NCI-H146 treated with DMSO at 0.1 percent for 48 hours (cell line): ENCODE measurements around the gene KRTAP5-6.

Experiments
- DNase-seq: peaks from one replicate; lab custom pipeline; 2025; ENCODE audit not compliant: unreplicated experiment; lab: John Stamatoyannopoulos, UW

Gene KRTAP5-6, protein sequence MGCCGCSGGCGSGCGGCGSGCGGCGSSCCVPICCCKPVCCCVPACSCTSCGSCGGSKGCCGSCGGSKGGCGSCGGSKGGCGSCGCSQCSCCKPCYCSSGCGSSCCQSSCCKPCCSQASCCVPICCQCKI

DNA sequence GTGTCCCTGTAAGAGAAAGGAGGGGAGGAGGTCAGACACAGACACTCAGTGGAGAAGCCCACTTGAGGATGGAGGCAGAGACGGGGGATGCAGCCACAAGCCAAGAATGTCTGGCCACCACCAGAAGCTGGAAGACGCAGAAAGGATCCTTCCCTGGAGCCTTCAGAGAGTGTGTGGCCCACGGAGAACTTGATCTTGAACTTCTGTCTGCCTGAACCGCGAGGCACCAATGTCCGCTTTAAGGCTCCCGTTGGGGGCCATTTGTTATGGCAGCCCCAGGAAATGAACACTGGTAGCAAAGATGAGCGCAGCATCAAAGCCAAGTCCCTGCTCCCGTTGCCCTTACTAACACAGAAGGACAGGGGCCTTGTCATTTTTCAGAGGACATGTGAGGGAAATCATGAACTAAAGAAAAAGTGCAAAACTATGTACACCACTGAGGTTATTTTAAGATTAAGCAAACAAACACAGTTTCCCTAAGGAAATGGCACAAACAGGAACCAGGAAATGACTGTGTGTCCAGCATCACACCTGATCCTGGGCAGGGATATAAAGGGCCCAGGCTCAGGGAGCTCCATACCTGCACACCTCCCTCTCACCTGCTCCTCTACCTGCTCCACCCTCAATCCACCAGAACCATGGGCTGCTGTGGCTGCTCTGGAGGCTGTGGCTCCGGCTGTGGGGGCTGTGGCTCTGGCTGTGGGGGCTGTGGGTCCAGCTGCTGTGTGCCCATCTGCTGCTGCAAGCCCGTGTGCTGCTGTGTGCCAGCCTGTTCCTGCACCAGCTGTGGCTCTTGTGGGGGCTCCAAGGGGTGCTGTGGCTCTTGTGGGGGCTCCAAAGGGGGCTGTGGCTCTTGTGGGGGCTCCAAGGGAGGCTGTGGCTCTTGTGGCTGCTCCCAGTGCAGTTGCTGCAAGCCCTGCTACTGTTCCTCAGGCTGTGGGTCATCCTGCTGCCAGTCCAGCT is at the start of gene KRTAP5-6:
Gene KRTAP5-6 (plus strand): TSS at position 588 of the 963 bp plus-strand sequence. CDS start 51 bp downstream, at position 639.
- DNase-seq, result no peak

DNA sequence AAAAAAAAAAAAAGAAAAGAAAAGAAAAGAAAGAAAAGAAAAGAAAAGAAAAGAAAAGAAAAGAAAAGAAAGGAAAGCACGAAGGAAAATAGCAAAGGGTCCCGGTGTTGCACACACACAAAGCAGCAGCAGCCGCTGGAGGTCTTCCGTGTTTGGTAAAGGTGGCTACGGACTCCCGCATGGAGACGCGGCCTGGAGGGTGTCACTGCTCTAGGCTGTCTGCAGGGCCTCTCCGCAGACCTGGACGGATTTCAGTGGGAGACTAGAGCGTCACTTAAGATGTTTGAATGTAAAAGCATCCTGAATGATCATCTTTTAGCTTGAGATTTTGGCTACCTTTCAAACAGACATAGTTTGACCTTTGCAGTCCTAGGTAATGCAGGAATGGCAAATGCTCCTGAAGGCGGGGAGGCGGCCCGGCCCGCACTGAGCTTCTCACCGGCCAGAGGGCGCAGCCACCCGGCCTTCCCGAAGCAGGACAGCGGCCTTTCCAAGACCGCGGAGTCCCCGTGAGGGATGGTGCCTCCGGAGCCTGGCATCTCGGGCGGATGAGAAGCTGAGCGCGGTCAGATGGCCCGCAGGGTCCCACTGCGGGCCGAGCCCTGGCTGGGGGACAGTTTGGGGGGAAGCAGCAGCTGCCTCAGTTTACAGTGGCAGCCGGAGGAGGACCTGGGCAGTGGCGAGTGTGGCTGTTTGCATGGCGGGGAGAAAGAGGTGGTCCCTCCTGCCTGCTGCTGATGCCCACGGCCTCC is 48.9 kb upstream of the KRTAP5-6 start:
- DNase-seq, result no peak

DNA sequence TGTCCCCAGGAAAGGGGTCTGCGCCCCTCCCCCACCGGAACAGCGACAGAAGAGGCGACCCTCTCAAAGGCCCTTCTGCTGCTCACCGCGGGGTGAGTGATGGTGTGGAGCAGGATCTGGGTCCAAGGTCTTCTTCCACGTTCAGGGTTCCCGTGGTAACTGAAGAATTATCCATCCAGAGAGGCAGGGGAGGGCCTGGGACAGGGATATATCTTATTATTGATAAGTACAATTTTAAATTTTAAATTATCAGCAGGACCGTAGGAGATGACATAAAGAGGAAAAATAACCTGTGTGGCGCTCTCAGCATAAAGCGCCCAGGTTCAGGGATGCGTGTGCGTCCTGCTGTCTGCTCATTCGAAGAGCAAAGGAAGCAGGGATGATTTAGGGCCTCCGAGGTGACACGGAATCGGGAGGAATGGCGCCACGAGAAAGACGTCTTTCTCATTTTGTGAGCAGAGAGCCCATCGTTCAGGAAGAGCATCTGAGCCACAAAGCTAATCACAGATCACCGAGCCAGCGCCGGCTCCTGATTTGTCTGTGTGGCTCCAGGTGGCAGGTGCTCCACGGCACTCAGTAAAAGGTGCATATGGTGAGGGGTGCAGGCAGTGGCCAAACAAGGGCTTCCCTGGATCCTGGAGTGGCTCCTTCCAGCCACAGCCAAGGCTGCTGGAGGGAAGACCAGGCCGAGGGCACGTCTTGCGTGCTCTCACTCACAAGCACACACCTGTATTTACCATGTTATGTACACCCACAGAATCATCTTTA is 48.2 kb upstream of the KRTAP5-6 start:
- DNase-seq, result no peak

DNA sequence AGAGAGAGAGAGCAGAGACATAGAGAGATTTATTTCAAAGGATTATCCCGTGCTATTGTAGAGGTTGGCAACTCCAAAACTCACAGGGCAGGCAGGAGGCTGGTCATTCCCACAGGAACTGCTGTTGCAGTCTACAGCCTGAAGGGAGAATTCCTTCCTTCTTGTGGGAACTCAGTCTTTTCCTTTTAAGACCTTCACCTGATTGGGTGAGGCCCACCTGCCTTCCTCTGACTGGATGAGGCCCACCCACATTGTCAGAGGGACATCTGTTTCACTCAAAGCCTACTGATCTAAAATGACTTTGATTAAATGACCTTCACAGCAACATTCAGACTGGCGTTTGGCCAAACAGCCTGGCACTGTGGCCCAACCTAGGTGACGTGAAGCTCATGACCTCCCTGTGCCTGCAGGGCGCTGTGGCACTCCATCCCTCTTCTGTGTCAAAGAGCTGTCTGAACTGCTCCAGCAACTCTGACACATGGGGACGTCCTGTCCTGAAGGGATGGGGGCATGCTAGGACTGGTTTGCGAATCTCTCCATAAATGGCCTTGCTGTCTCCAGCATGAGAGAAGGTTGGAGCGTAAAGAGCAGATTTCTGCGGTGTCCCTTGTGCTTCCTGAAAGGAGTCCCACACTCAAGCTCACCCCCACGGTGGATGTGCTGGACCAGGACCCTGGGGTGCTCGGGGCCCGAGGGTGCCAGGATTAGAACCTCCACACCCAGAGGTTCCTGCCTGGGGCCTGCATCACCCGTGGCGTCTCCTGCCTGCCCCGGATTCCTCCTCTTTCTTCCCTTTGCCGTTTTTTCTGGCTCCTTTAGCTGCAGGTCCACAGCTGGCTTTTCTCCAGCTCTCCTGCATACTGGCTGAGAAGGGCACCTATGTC is 46.7 kb upstream of the KRTAP5-6 start:
- DNase-seq, result no peak

DNA sequence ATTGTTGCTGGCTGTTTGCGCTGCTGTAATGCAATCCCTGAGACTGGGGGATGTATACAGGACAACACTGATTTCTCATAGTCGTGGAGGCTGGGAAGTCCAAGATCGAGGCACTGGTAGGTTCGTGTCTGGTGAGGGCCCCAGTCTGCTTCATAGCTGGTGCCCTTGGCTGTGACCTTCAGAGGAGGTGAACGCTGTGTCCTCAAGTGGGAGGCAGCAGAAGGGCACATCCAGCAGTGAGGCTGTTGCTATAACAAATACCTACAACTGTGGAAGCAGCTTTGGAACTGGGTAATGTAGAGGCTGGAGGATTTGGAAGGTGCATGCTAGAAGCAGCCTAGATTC is 46.1 kb upstream of the KRTAP5-6 start:
- no peak for DNase-seq

DNA sequence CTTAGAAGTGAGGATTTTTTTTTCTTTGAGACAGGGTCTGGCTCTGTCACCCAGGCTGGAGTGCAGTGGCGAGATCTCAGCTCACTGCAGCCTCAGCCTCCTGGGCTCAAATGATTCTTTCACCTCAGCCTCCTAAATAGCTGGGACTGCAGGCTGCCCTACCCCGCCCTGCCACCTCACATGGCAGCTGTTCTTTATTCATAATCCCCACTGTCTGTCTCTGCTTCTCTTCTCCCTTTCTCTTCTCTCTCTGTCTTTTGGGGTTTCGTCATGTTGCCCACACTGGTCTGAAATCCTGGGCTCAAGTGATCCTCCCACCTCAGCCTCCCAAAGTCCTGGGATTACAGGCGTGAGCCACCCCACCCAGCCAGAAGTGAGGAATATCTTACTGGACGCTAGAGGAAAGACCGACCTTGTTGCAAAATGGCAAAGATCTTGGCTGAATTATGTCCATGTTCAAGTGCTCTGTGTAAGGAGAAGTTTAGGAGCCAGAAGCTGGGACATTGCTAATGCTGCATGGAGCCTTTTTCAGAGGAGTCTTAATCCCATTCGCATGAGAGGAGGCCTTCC is 45.5 kb upstream of the KRTAP5-6 start:
- no peak for DNase-seq

DNA sequence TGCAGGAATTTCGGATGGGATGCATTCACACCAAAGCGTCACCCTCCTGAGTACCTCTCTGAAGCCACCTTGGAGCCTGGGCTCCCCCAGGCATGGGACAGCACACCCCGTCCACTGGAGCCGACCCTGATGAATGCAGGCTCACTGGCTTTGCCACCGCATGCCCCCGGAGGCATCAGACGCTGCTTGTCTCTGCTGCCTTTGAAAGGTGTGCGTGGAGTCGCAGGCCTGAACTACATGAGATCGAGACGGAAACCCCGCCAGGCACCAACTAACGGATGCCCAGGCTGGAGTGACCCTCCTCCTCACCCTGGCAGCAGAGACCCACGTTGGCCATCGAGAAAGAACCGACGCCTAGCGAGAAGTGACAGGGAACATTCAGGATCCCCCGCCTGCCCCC is 45.0 kb upstream of the KRTAP5-6 start:
- DNase-seq, result no peak

DNA sequence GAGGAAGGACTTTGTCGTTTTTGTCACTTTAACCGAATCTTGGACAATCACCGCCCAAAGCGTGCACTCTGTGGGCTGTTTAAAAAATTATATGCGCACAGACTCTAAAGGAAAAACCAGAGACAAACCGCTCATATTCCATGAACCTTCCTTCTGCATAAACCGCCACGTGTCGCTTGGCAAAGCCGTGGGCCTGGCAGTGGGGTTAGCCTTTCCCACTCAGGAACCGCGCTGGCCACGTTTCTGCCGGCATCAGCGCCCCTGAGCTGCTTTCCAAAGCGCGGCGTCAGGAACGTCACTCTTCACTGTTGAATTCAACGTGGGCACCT is 44.6 kb upstream of the KRTAP5-6 start:
- no peak for DNase-seq

DNA sequence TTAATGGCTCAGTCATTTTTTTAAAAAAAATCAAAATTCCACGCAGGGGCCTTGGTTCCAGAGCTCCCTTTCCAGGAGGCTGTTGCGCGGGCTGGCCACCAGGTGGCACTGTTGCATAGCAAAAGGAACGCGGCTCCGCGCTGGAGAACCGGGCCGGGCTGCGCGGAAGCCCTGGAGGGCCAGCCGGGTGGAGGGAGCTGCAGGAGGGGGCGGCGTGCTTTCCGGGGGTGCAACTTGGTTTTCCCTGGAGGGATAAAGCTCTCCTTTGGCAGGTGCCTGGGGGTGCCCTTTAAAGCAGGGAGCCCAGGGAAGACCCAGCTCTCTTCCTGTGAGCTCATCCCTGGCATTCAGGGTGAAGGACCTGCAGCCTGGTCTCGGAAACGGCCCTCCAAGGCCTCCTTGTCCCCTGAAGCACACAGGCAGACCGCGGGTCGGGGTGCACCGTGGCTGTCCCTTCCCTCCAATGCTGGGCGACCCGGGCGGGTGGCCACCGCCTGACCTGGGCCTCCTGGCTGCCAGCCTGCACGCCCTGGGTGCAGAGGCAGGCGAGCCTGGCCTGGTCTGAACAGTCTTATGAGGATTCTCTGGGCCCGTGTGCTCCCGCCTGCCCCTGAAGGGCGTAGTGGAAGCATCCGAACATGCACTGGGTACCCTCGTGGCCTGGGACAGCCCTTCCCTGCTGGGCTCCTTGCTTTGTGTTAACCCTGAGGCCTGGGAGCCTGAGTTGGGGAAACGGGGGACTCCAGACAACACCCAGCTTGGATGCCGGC is 44.0 kb upstream of the KRTAP5-6 start:
- no peak for DNase-seq

DNA sequence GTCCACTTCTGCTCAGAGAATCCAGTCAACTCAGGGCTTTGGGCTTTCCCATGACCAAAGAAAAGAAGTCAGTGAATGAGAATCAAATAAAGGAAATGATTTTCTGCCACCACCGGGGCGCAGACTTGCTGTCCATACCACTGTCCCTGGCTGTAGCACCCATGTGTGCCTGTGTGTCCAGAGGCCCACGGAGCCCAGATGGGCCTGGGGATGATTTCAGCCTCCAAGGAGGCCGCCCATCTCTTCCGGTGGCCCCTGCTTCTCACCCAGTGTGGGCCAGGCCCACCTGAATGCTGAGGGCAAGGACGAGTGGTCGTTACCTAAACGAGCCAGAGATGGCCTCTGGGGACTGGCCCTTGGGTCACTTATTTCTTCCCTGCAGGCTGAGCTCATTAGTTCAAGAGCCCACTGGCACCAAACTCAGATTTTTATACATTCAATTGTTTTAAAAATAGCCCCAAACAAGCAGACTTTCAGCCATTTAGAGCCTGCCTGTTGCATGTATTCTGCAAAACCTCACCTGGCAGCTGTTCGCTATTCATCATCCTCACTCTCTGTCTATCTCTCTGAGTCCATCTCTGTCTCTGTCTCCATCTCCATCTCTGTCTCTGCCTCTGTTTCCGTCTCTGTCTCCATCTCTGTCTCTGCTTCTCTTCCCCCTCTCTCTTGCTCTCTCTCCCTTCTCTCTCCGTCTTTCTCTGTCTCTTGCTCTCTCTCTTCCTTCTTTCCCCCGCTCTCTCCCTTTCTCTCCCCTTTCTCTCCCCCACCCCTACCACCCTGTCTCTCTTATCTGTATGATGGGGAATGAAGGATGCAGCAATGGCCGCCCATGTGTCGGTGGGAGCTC is 43.2 kb upstream of the KRTAP5-6 start:
- no peak for DNase-seq

DNA sequence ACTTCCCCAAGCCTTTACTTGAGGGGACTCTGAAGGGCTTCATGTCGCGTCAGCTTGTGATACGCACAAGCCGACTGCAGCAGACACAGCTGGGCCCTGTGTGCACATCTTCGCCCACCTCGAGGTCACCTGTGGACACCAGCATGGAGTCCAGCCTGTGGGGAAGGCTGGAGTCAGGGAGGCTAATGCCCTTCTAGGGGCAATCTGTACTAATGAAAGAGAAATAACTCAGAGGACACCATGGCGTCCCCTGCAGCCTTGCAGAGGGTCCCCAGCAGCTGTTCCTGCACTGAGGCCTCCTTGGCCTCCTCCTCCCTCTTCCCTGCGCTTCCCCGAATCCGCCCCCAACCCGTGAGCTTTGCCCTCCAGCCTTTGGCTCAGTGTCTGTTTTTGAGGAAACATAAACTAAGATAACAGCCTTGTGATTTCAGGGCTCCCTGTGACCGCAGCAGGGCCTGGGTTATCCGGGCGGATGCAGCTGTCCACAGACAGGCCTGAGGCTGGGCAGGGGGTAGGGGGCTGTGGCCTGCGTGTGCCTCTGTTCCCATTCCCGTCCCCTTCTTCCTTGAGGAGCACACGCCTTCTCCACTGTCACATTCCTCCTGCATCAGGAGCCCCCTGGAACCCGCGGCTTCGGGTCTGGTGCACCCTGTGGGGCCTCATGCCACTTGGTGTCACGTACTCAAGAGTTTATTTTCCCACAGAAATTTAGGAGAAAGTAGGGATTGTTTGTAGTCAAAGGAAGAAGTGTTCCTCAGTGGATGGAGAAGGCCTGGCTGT is 42.4 kb upstream of the KRTAP5-6 start:
- no peak for DNase-seq

DNA sequence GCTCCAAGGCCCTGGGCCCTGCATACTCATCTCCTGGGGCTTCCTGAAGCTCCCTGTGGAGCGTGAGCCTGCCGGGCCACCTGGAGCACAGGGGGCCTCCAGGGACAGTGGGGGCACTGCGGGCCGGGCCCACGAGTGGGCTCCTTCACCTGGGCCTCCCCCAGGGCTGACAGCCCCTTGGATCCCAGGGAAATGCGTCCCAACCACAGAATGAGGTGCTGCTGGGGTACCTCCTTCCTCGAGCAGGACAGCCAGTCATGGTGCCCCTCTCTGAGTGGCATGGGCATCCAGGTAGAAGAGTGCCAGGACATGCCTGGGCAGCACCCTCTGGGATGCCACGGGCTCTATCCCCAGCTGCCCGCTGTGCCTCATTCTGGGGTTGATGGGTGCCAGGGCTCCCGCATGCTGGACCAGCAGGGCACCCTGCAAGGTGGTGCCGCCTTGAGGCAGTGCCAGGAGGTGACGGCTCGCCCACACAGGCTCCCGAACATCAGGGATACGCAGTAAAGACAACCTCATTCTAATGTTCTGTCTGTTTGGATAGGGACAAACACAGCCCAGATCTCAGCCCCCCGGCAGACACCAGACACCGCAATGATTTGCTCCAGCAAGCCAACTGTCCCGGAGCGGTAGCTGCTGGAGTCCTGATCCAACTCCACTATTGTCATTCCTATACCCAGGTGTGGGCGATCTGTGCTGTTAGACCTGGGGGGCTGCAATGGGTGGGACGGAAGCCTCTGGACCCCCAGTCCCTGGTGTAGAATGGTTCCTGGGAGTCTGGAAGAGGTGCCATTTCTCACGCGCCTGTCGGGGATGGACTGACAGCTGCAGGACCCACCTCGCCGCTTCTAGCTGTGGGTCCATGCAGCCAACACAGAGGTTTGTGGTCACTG is 41.6 kb upstream of the KRTAP5-6 start:
- DNase-seq, result no peak

DNA sequence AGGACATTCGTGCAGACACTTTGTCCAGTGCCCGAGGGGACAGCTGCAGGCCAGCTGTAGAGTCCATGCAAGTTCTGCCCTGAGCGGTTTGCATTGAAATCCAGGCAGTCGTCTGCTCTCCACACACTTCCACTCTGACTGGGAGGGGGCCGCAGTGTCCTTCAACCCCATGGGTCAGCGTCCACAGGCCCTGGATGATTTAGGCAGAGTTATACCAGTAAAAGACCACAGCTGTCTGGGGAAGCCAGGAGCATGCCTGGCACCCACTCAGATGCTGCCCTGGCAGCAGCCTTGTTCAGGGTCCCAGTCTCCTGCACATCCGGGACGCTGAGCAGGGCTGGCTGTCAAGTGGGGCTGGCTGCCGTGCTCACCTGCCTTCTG is 40.9 kb upstream of the KRTAP5-6 start:
- no peak for DNase-seq

DNA sequence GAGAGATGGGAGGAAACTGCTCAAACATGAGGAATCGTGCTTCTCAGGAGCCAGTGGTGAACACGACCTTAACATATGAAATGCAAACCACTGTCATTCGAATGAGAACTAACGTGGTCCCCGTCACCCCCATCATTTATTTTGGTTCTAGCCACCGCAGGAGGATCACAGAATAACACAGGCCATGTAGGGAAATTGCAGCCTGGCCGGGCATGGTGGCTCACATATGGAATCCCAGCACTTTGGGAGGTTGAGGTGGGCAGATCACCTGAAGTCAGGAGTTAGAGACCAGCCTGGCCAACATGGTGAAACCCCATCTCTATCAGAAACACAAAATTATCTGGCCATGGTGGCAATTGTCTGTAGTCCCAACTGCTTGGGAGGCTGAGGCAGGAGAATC is 40.3 kb upstream of the KRTAP5-6 start:
- no peak for DNase-seq

DNA sequence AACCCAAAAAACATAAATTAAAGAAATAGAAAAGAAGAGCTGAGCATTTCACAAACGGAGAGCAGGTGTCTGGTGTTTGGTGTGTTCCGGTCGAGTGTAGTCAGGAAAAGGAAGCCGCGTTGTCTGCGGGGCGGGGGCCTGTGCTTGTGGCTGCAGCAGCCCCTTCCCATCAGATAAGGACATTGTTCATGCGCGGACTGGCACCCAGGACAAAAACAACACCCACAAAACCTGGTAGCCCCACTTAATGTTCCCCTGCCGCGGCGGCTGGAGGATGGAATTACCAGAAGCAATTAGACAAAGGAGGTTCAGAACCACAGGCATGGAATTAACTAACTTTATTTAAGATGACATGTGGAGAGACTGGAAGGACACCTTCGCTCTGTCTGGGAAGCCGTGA is 37.5 kb upstream of the KRTAP5-6 start:
- no peak for DNase-seq

DNA sequence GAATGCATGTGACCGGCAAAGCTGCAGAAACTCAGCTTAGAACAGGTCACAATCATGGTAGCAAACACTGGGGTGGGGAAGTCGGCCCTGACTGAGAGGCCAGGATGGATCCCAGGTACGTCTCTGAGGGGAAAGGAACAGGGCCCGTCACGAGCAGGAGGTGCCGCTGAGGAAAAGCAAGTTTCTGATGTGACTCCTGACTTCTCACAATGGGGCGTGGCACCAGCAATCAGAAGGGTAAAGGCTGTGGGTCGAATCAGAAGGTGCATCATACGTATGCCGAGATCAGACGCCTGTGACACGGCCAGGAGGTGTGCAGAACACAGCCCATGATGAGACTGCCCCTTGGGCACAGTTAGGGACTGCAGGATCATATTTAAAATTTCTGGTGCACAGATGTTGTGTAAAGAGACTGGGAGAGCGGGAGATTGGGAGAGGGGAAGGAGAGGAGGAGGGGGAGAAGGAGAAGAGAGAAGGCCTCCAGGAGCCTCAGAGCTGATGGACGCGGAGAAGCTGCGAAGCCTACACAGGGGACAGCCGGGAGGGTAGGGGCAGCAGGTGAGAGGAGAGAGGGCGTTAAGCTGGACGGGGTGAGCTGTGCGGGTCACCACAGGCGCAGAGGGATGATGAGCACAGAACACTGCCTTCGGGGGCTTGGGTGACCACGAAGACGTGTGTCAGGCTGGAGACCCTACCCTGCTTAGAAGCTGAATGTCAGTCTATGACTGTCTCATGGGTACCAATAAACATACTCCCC is 36.7 kb upstream of the KRTAP5-6 start:
- DNase-seq, result no peak
